ENCODE measurements around the gene ZNF668. TPM values are rescaled to one million over a fixed set of nuclear protein-coding genes. Genes with fewer than 3 reads are reported as not detected.
A peak's percentile ranks its signal among the peaks of the same experiment; 100 is the strongest.

ZNF668 gene
- total and polyA plus RNA-seq, 7 donors = 4.8 to 12.5 (median 6.4) TPM

DNA sequence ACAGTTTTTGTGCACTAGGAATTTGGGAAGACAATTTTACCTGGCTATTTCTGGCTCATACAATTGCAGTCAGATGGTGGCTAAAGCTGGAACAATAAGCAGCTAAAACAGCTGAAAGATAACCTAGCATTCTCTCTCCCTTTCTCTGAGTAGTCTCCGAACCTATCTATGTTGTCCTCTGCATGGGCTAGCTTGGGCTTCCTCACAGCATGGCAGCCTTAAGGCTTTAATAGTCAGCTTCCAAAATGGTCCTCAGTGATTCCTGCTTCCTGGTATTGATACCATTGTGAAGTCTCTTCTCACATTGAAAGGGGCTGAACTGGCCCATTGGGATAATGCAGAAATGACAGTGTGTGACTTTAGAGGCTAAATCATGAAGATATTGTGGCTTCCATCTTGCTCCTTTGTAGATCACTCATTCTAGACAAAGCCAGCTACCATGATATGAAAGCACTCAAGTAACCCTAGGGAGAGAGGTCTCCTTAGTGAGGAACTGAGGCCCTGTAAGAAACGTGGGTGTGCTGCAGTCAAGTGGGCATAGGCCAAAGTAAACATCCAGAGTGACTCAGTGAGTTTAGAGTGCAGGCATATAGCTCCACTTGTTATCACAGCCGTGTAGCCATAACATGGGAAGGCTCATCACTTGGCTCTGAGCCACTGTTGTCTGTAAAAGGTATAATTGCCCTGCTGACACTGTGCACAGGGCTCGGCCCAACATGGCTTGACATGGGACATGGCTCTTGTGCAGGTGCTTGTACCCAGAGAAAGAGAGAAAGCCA, 26.0 kb upstream of the ZNF668 start:
- Histone ChIP-seq H3K9me3 (no peaks in the 10 kb centered on the region), H3K27me3 (no peaks in the 10 kb centered on the region)
- TF ChIP-seq, protein P1, sequence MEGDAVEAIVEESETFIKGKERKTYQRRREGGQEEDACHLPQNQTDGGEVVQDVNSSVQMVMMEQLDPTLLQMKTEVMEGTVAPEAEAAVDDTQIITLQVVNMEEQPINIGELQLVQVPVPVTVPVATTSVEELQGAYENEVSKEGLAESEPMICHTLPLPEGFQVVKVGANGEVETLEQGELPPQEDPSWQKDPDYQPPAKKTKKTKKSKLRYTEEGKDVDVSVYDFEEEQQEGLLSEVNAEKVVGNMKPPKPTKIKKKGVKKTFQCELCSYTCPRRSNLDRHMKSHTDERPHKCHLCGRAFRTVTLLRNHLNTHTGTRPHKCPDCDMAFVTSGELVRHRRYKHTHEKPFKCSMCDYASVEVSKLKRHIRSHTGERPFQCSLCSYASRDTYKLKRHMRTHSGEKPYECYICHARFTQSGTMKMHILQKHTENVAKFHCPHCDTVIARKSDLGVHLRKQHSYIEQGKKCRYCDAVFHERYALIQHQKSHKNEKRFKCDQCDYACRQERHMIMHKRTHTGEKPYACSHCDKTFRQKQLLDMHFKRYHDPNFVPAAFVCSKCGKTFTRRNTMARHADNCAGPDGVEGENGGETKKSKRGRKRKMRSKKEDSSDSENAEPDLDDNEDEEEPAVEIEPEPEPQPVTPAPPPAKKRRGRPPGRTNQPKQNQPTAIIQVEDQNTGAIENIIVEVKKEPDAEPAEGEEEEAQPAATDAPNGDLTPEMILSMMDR (IDR thresholded peaks at IDR 0.05) = no peak
- TF ChIP-seq EP300 (IDR thresholded peaks at IDR 0.05) = no peak
- no peak for TF ChIP-seq POLR2AphosphoS5 (IDR thresholded peaks at IDR 0.05)

GRCh38 chr16:31094424-31095120, 20.5 kb upstream of the ZNF668 start, which contains the start of gene VKORC1:
Gene VKORC1, minus strand, starts transcription at chr16:31094797. Its CDS starts 68 bp downstream, at chr16:31094729.
- WGBS, 2 donors = 0% methylated on average over 69 of the region's 69 CpGs

More for the DNA sequence above, 26.0 kb upstream of the ZNF668 start:
- no peaks in the 10 kb centered on the region for H3K36me3 ChIP-seq
- DNase-seq = no peak
- no peak overlapping the region for H3K27ac ChIP-seq
- peaks cover 0 to 4% (median 1%) of the 10 kb centered on the region in 4 donors for H3K4me1 ChIP-seq
- H3K4me3 ChIP-seq = no peak overlapping the region
- intact Hi-C loops (cut with DNase I) = no loop called here
- WGBS, 2 donors = 58 to 71% methylated on average over 4 of the region's 4 CpGs

DNA sequence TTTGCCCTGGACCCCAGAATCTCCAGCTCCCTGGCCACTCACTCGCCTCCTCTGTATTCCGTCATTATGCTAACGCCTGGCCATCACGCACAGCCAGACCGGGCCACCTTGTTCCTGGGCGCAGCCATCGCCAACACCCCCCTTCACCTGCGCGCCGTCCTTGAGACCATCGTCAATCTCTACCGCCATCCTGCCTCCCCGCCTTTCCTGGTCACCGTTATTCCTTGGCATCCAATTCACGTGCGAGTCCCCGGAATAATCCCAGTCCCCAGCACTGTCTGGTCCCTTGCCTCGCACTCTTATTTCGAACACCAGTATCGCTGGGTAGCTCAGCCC, 20.0 kb upstream of the ZNF668 start:
- Histone ChIP-seq H3K4me1 (peaks cover 0 to 23% (median 16%) of the 10 kb centered on the region in 4 donors), H3K27ac (peak overlapping the region; percentile 86 to 95 (median 94)), H3K36me3 (peaks cover 4 to 20% (median 9%) of the 10 kb centered on the region in 4 donors), H3K9me3 (no peaks in the 10 kb centered on the region), H3K4me3 (peak overlapping the region; percentile 74 to 93 (median 81)), H3K27me3 (no peaks in the 10 kb centered on the region)
- WGBS, 2 donors = 1% methylated on average over 20 of the region's 20 CpGs
- intact Hi-C loops (cut with DNase I) = no loop called here
- DNase-seq = no peak
- TF ChIP-seq EP300 (IDR thresholded peaks at IDR 0.05) = no peak
- no peak for TF ChIP-seq POLR2AphosphoS5 (IDR thresholded peaks at IDR 0.05)
- no peak for TF ChIP-seq POLR2A (IDR thresholded peaks at IDR 0.05)
- TF ChIP-seq, protein P1 (IDR thresholded peaks at IDR 0.05) = no peak

More at GRCh38 chr16:31094424-31095120, 20.5 kb upstream of the ZNF668 start, which contains the start of gene VKORC1:
- no peaks in the 10 kb centered on the region for H3K27me3 ChIP-seq
- intact Hi-C loops (cut with DNase I) = no loop called here
- H3K36me3 ChIP-seq = peaks cover 0 to 16% (median 9%) of the 10 kb centered on the region in 4 donors
- peaks cover 0 to 23% (median 16%) of the 10 kb centered on the region in 4 donors for H3K4me1 ChIP-seq
- peak within 1 kb of the TSS; percentile 86 to 95 (median 94) for H3K27ac ChIP-seq
- peak; percentile 98 for DNase-seq
- TF ChIP-seq, protein P1 (IDR thresholded peaks at IDR 0.05) = no peak
- TF ChIP-seq POLR2A (IDR thresholded peaks at IDR 0.05) = peak in 1 of 2 donors; percentile 23
- TF ChIP-seq POLR2AphosphoS5 (IDR thresholded peaks at IDR 0.05) = peak; percentile 74 to 92 (median 82)
- no peak for TF ChIP-seq EP300 (IDR thresholded peaks at IDR 0.05)
- peak within 1 kb of the TSS; percentile 74 to 93 (median 81) for H3K4me3 ChIP-seq
- no peaks in the 10 kb centered on the region for H3K9me3 ChIP-seq

GRCh38 chr16:31093132-31093703, 19.2 kb upstream of the ZNF668 start:
- no peak for DNase-seq
- TF ChIP-seq, protein P1 (IDR thresholded peaks at IDR 0.05) = no peak
- TF ChIP-seq POLR2A (IDR thresholded peaks at IDR 0.05) (no peak), POLR2AphosphoS5 (IDR thresholded peaks at IDR 0.05) (no peak), EP300 (IDR thresholded peaks at IDR 0.05) (no peak)
- 29 to 57% methylated on average over 17 of the region's 17 CpGs for WGBS, 2 donors
- peaks cover 7 to 24% (median 10%) of the 10 kb centered on the region in 4 donors for H3K36me3 ChIP-seq
- no peaks in the 10 kb centered on the region for H3K9me3 ChIP-seq
- H3K4me3 ChIP-seq = peak overlapping the region; percentile 74 to 93 (median 81)
- intact Hi-C loops (cut with DNase I) = no loop called here
- H3K4me1 ChIP-seq = peaks cover 0 to 23% (median 16%) of the 10 kb centered on the region in 4 donors
- H3K27me3 ChIP-seq = no peaks in the 10 kb centered on the region
- peak overlapping the region; percentile 86 to 95 (median 94) for H3K27ac ChIP-seq

Data from sigmoid colon (tissue), 7 donors.